ENCODE measurements around the gene SGMS1. TPM values are rescaled to one million over a fixed set of nuclear protein-coding genes. Genes with fewer than 3 reads are reported as not detected.

The SGMS1 gene
- total RNA-seq, 2 experiments from 2014 or later = 24.8 to 25.2 TPM

DNA sequence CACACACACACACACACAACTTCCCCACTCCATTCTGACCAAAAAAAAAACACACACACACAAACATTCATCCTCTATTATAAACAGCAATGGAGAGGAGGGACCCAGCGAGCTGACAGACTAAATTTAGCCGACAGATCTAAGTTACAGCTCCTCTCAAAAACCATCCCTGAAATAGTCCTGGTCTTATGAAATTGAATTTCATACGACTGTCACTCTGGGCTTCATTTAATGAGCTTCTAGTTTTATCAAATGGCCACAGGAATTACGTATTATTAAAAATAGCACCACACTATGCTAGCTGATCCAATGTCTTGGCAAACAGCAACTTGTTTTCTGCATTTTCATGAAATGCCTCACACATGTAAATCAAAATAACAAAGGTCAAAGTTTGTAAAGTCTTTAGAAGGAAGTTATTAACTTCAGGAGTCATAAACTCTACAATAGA lies 241.2 kb downstream of the SGMS1 start:
- intact Hi-C loops (cut with DNase I, micrococcal nuclease) = no loop called here

DNA sequence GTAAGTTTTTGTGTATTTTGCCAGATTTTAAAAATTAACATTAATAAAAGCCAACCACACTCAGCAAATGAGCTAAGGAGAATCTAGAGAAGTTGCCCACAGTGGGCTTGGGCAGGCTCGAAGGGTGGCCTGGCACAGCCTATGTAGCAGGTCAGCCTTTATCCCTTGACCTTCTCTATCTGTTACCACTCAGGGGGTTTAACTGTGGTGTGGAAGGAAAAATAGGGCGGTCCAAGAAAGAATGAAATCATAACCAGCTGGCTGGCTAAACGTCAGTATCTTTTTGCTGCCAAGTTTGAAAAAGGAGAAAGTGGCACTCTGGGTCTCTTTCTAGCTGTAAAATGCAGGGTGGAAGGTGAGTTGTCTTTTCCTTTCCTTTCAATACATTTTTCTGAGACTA lies 242.1 kb downstream of the SGMS1 start:
- H3K4me1 ChIP-seq (ENCODE audit: insufficient read depth, low read length) = no peaks in the 10 kb centered on the region
- no peak overlapping the region for H3K27ac ChIP-seq (ENCODE audit: low read depth in 1 of 2, low read length in 2 of 2)
- H3K9me3 ChIP-seq (ENCODE audit: control insufficient read depth in 1 of 2, insufficient read depth in 1 of 2, low read length in 2 of 2) = no peaks in the 10 kb centered on the region
- intact Hi-C loops (cut with DNase I, micrococcal nuclease) = no loop called here
- Mint-ChIP-seq H3K36me3 (ENCODE audit: low read depth) (peaks cover 25% of the 10 kb centered on the region), H3K4me1 (ENCODE audit: low read depth) (peaks cover 10% of the 10 kb centered on the region), H3K27me3 (no peaks in the 10 kb centered on the region), H3K4me3 (no peak overlapping the region), H3K27ac (no peak overlapping the region), H3K9me3 (no peaks in the 10 kb centered on the region)
- no peaks in the 10 kb centered on the region for H3K36me3 ChIP-seq (ENCODE audit: insufficient read depth, low read length)
- ChIA-PET POLR2A (no interaction called here), CTCF (interaction anchor here (0.6 kb wide), 2 partner anchors 176 to 545 kb away, joined by 3 to 5 read pairs; no protein-coding TSS in a partner anchor)
- no peaks in the 10 kb centered on the region for H3K27me3 ChIP-seq (ENCODE audit: control insufficient read depth in 1 of 2, insufficient read depth in 2 of 2, low read length in 2 of 2)
- DNase-seq (no peak), ATAC-seq (ENCODE audit: poor library complexity) (no peak)
- H3K4me3 ChIP-seq (ENCODE audit: low read length) = no peak overlapping the region
- TF ChIP-seq, protein P1, sequence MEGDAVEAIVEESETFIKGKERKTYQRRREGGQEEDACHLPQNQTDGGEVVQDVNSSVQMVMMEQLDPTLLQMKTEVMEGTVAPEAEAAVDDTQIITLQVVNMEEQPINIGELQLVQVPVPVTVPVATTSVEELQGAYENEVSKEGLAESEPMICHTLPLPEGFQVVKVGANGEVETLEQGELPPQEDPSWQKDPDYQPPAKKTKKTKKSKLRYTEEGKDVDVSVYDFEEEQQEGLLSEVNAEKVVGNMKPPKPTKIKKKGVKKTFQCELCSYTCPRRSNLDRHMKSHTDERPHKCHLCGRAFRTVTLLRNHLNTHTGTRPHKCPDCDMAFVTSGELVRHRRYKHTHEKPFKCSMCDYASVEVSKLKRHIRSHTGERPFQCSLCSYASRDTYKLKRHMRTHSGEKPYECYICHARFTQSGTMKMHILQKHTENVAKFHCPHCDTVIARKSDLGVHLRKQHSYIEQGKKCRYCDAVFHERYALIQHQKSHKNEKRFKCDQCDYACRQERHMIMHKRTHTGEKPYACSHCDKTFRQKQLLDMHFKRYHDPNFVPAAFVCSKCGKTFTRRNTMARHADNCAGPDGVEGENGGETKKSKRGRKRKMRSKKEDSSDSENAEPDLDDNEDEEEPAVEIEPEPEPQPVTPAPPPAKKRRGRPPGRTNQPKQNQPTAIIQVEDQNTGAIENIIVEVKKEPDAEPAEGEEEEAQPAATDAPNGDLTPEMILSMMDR (IDR thresholded peaks at IDR 0.05) = no peak

More for the DNA sequence above, 241.2 kb downstream of the SGMS1 start:
- peaks cover 20% of the 10 kb centered on the region for H3K36me3 Mint-ChIP-seq (ENCODE audit: low read depth)
- DNase-seq (no peak), ATAC-seq (ENCODE audit: poor library complexity) (no peak)
- TF ChIP-seq, protein P1 (IDR thresholded peaks at IDR 0.05) = no peak
- Histone ChIP-seq H3K9me3 (ENCODE audit: control insufficient read depth in 1 of 2, insufficient read depth in 1 of 2, low read length in 2 of 2) (no peaks in the 10 kb centered on the region), H3K27me3 (ENCODE audit: control insufficient read depth in 1 of 2, insufficient read depth in 2 of 2, low read length in 2 of 2) (no peaks in the 10 kb centered on the region), H3K4me1 (ENCODE audit: insufficient read depth, low read length) (no peaks in the 10 kb centered on the region), H3K4me3 (ENCODE audit: low read length) (no peak overlapping the region), H3K36me3 (ENCODE audit: insufficient read depth, low read length) (peaks cover 4% of the 10 kb centered on the region), H3K27ac (ENCODE audit: low read depth in 1 of 2, low read length in 2 of 2) (no peak overlapping the region)
- H3K4me3 Mint-ChIP-seq = no peak overlapping the region
- CTCF ChIA-PET = interaction anchor here (0.6 kb wide), 1 partner anchor 546 kb away, joined by 3 read pairs; no protein-coding TSS in a partner anchor
- H3K4me1 Mint-ChIP-seq (ENCODE audit: low read depth) = peaks cover 16% of the 10 kb centered on the region
- no peaks in the 10 kb centered on the region for H3K9me3 Mint-ChIP-seq
- H3K27ac Mint-ChIP-seq = no peak overlapping the region
- POLR2A ChIA-PET = no interaction called here
- no peaks in the 10 kb centered on the region for H3K27me3 Mint-ChIP-seq

GRCh38 chr10:50379616-50380015 lies 244.1 kb downstream of the SGMS1 start:
- Mint-ChIP-seq H3K36me3 (ENCODE audit: low read depth) (peaks cover 24% of the 10 kb centered on the region), H3K4me3 (no peak overlapping the region), H3K9me3 (no peaks in the 10 kb centered on the region), H3K4me1 (ENCODE audit: low read depth) (peaks cover 3% of the 10 kb centered on the region), H3K27me3 (no peaks in the 10 kb centered on the region), H3K27ac (no peak overlapping the region)
- ChIA-PET POLR2A (no interaction called here), CTCF (no interaction called here)
- intact Hi-C loops (cut with DNase I, micrococcal nuclease) = no loop called here
- Histone ChIP-seq H3K27ac (ENCODE audit: low read depth in 1 of 2, low read length in 2 of 2) (no peak overlapping the region), H3K27me3 (ENCODE audit: control insufficient read depth in 1 of 2, insufficient read depth in 2 of 2, low read length in 2 of 2) (no peaks in the 10 kb centered on the region), H3K36me3 (ENCODE audit: insufficient read depth, low read length) (no peaks in the 10 kb centered on the region), H3K4me3 (ENCODE audit: low read length) (no peak overlapping the region), H3K9me3 (ENCODE audit: control insufficient read depth in 1 of 2, insufficient read depth in 1 of 2, low read length in 2 of 2) (no peaks in the 10 kb centered on the region), H3K4me1 (ENCODE audit: insufficient read depth, low read length) (peaks cover 8% of the 10 kb centered on the region)
- ATAC-seq (ENCODE audit: poor library complexity) (no peak), DNase-seq (no peak)
- TF ChIP-seq, protein P1 (IDR thresholded peaks at IDR 0.05) = no peak

Data from CD4-positive, alpha-beta T cell (primary cell).